Ovary (tissue), 9 donors: ENCODE measurements around the gene UBE2I. TPM values are rescaled to one million over a fixed set of nuclear protein-coding genes. Genes with fewer than 3 reads are reported as not detected.

Experiments
- DNase-seq, 5 donors: peaks; one replicate each; pipeline ENCODE4 v3.0.0-alpha.2; 2019 to 2020
- H3K27ac ChIP-seq, 2 donors: fragments of 200-600 bp; one replicate each; pipeline versions ENCODE4 v1.5.1 to v1.8.0; 2019 to 2022
- H3K27me3 ChIP-seq: fragments of 200-600 bp; one replicate; pipeline ENCODE4 v1.8.0; 2022
- H3K36me3 ChIP-seq: fragments of 200-600 bp; sonication (generic); one replicate; pipeline ENCODE4 v1.5.1; 2019
- H3K4me1 ChIP-seq: one replicate; pipeline ENCODE4 v1.8.1; 2013; ENCODE audit warnings: mild to moderate bottlenecking, moderate library complexity; ENCODE audit not compliant: insufficient read depth
- H3K4me3 ChIP-seq: fragments of 200-600 bp; sonication (generic); one replicate; pipeline ENCODE4 v1.5.1; 2017
- H3K9me3 ChIP-seq, 2 donors: fragments of 200-600 bp in 1 of 2; sonication (generic) in 1 of 2; one replicate each; pipeline versions ENCODE4 v1.5.1 to v1.8.1; 2013 to 2019; ENCODE audit warnings: mild to moderate bottlenecking in 1 of 2, moderate library complexity in 1 of 2
- EP300 ChIP-seq: sonication (generic); formaldehyde crosslinking; IDR thresholded peaks from one replicate; pipeline ENCODE4 v1.6.1; 2017; ENCODE audit warnings: antibody characterized with exemption
- POLR2A ChIP-seq: fragments of 450-650 bp; IDR thresholded peaks from one replicate; pipeline ENCODE4 v1.6.1; 2017; ENCODE audit warnings: antibody characterized with exemption, mild to moderate bottlenecking, moderate library complexity
- WGBS, 3 donors: extraction: QIAGEN DNeasy Blood & Tissue Kit in 1 of 3; methylation state at CpG; one replicate each; pipeline versions ENCODE4 v1.1.5 to v1.1.7; 2013 to 2017; 5-methylcytosine and 5-hydroxymethylcytosine counted together
- intact Hi-C, 4 donors: fragments of 100-400 bp; cut with DNase I; formaldehyde crosslinking; loops; one replicate each; pipeline versions ENCODE4 v1.11.0 to v1.15.1; 2022 to 2023
- polyA plus RNA-seq, 2 donors: library from polyadenylated mRNA; stranded (reverse); fragments of 200-250 nt in 1 of 2; fragments of 350-450 nt in 1 of 2; fragmentation: Illumina TruSeq in 1 of 2; extraction: RNeasy Lipid Tissue Mini Kit (QIAGEN cat#74804) in 1 of 2; gene quantifications; one replicate each; pipeline ENCODE4 v1.2.3, GENCODE V29; 2013 to 2014
- total RNA-seq, 7 donors: library from RNA; depleted of rRNA in 2 of 7; stranded (reverse); fragments of >200 nt in 2 of 7; fragmentation: NEBNext Ultra II Directional in 3 of 7; extraction: Animal tissue kit (Norgen Biotek cat#: 25700) in 3 of 7; gene quantifications; one replicate each; pipeline versions ENCODE4 v1.1.0 to v1.2.4, GENCODE V29; 2016 to 2023
- TF ChIP-seq, protein P1 (sequence below), 3 donors: fragments of 450-650 bp in 2 of 3; fragments of 200-600 bp in 1 of 3; IDR thresholded peaks; one replicate each; pipeline versions ENCODE4 v1.5.1 to v1.8.0; 2016 to 2022; ENCODE audit warnings: antibody characterized with exemption in 3 of 3, mild to moderate bottlenecking in 1 of 3
- donor health status: DM: no; HTN: no; CAD: no; lungs with moderate emphysema.
- donor health status: DM: no; HTN: no; CAD: no.
- donor health status: Bipolar disorder and iron deficiency.
- donor health status: DM: yes; HTN: yes; CAD: no.
- donor health status: DM: no; HTN: no; CAD: no.
- donor health status: DM: yes; HTN: yes; CAD: no.

The UBE2I gene
- total and polyA plus RNA-seq, 9 donors = 63.9 to 258 (median 145) TPM

DNA sequence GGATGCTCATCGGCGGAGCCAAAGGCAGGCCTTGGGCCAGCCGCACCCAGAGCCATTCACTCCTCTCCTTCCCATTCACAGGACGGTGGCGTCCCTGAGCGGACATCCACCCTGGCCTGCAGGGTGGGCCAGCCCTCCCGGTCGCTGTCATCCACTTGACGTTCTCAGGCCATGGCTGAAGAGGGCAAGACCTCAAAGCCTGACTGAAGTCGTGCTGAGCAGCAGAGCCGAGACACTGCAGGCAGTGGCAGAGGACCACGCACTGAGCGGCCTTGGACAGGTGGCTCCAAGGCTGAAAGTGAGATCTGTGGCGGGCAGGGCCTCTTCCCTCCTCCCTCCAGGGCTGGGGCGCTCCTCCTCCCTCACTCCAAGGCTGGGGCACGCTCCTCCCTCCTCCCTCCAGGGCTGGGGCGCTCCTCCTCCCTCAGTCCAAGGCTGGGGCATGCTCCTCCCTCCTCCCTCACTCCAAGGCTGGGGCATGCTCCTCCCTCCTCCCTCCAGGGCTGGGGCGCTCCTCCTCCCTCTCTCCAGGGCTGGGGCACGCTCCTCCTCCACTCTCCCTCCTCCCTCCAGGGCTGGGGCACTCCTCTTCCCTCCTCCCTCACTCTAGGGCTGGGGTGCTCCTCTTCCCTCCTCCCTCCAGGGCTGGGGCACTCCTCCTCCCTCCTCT is 66.4 kb downstream of the UBE2I start:
- no peak for DNase-seq
- no peak overlapping the region for H3K27ac ChIP-seq
- H3K4me1 ChIP-seq = peaks cover 5% of the 10 kb centered on the region
- WGBS, 3 donors = 77 to 82% (median 78%) methylated on average over 19 of the region's 19 CpGs
- H3K27me3 ChIP-seq = no peaks in the 10 kb centered on the region
- no peaks in the 10 kb centered on the region for H3K36me3 ChIP-seq
- H3K4me3 ChIP-seq = no peak overlapping the region
- no peaks in the 10 kb centered on the region for H3K9me3 ChIP-seq
- intact Hi-C loops = no loop called here
- no peak for TF ChIP-seq EP300
- no peak for TF ChIP-seq POLR2A
- TF ChIP-seq, protein P1, sequence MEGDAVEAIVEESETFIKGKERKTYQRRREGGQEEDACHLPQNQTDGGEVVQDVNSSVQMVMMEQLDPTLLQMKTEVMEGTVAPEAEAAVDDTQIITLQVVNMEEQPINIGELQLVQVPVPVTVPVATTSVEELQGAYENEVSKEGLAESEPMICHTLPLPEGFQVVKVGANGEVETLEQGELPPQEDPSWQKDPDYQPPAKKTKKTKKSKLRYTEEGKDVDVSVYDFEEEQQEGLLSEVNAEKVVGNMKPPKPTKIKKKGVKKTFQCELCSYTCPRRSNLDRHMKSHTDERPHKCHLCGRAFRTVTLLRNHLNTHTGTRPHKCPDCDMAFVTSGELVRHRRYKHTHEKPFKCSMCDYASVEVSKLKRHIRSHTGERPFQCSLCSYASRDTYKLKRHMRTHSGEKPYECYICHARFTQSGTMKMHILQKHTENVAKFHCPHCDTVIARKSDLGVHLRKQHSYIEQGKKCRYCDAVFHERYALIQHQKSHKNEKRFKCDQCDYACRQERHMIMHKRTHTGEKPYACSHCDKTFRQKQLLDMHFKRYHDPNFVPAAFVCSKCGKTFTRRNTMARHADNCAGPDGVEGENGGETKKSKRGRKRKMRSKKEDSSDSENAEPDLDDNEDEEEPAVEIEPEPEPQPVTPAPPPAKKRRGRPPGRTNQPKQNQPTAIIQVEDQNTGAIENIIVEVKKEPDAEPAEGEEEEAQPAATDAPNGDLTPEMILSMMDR (IDR thresholded peaks at IDR 0.05) = no peak

Other genes with a start within 250 kb of the UBE2I start
- not detected for gene SSTR5, start 236.9 kb upstream of the UBE2I start, total RNA-seq
- not detected for gene SSTR5, start 236.9 kb upstream of the UBE2I start, polyA plus RNA-seq
- gene C1QTNF8, start 213.4 kb upstream of the UBE2I start, total RNA-seq = under 1 TPM in 1 of 7 donors, not detected in 6; 0.80 TPM
- not detected for gene C1QTNF8, start 213.4 kb upstream of the UBE2I start, polyA plus RNA-seq
- gene CACNA1H, start 156.5 kb upstream of the UBE2I start, total RNA-seq = 100 to 1,000 TPM in 5 of 7 donors, 10 to 100 TPM in 2; 36.5 to 217 (median 120) TPM
- 10 to 100 TPM in 1 of 2 donors, 1 to 10 TPM in 1; 7.3 to 80.4 TPM for gene CACNA1H, start 156.5 kb upstream of the UBE2I start, polyA plus RNA-seq
- 1 to 10 TPM in 1 of 7 donors, under 1 TPM in 1, not detected in 5; 0.22 to 1.3 TPM for gene TPSG1, start 84.4 kb upstream of the UBE2I start, total RNA-seq
- gene TPSG1, start 84.4 kb upstream of the UBE2I start, polyA plus RNA-seq = under 1 TPM in 1 of 2 donors, not detected in 1; 0.08 TPM
- gene TPSB2, start 79.5 kb upstream of the UBE2I start, total RNA-seq = 1 to 10 TPM in 4 of 7 donors, not detected in 3; 1.4 to 7.4 (median 4.4) TPM
- gene TPSB2, start 79.5 kb upstream of the UBE2I start, polyA plus RNA-seq = 10 to 100 TPM in 1 of 2 donors, 1 to 10 TPM in 1; 1.0 to 17.3 TPM
- 10 to 100 TPM in 1 of 7 donors, 1 to 10 TPM in 3, under 1 TPM in 1, not detected in 2; 0.83 to 12.5 (median 8.3) TPM for gene TPSAB1, start 68.9 kb upstream of the UBE2I start, total RNA-seq
- gene TPSAB1, start 68.9 kb upstream of the UBE2I start, polyA plus RNA-seq = 10 to 100 TPM in 1 of 2 donors, 1 to 10 TPM in 1; 3.1 to 16.2 TPM
- gene TPSD1, start 53.6 kb upstream of the UBE2I start, total RNA-seq = under 1 TPM in 3 of 7 donors, not detected in 4; 0.23 to 0.69 (median 0.65) TPM
- under 1 TPM in 1 of 2 donors, not detected in 1; 0.56 TPM for gene TPSD1, start 53.6 kb upstream of the UBE2I start, polyA plus RNA-seq
- gene BAIAP3, start 24.0 kb downstream of the UBE2I start, total RNA-seq = 10 to 100 TPM in 1 of 7 donors, 1 to 10 TPM in 5, under 1 TPM in 1; 0.25 to 26.1 (median 2.6) TPM
- gene BAIAP3, start 24.0 kb downstream of the UBE2I start, polyA plus RNA-seq = under 1 TPM; 0.25 to 0.63 TPM
- gene TSR3, start 42.2 kb downstream of the UBE2I start, total RNA-seq = 10 to 100 TPM; 28.6 to 74.6 (median 41.5) TPM
- gene TSR3, start 42.2 kb downstream of the UBE2I start, polyA plus RNA-seq = 10 to 100 TPM in 1 of 2 donors, 1 to 10 TPM in 1; 6.3 to 40.7 TPM
- gene GNPTG, start 42.3 kb downstream of the UBE2I start, total RNA-seq = 10 to 100 TPM; 47.8 to 68.1 (median 55.4) TPM
- 10 to 100 TPM; 26.0 to 67.8 TPM for gene GNPTG, start 42.3 kb downstream of the UBE2I start, polyA plus RNA-seq
- gene UNKL, start 105.1 kb downstream of the UBE2I start, total RNA-seq = 10 to 100 TPM; 13.3 to 39.8 (median 32.5) TPM
- gene UNKL, start 105.1 kb downstream of the UBE2I start, polyA plus RNA-seq = 10 to 100 TPM in 1 of 2 donors, 1 to 10 TPM in 1; 7.0 to 44.8 TPM
- 10 to 100 TPM; 10.1 to 18.6 (median 15.8) TPM for gene UQCC4, start 111.1 kb downstream of the UBE2I start, total RNA-seq
- gene UQCC4, start 111.1 kb downstream of the UBE2I start, polyA plus RNA-seq = 10 to 100 TPM in 1 of 2 donors, 1 to 10 TPM in 1; 4.0 to 17.5 TPM
- gene PERCC1, start 121.4 kb downstream of the UBE2I start, total RNA-seq = under 1 TPM in 1 of 7 donors, not detected in 6; 0.62 TPM
- gene PERCC1, start 121.4 kb downstream of the UBE2I start, polyA plus RNA-seq = under 1 TPM in 1 of 2 donors, not detected in 1; 0.08 TPM
- 1 to 10 TPM; 1.3 to 3.5 (median 2.0) TPM for gene CCDC154, start 134.9 kb downstream of the UBE2I start, total RNA-seq
- gene CCDC154, start 134.9 kb downstream of the UBE2I start, polyA plus RNA-seq = 1 to 10 TPM in 1 of 2 donors, not detected in 1; 1.1 TPM
- gene CLCN7, start 165.4 kb downstream of the UBE2I start, total RNA-seq = 10 to 100 TPM; 28.4 to 70.9 (median 62.8) TPM
- 10 to 100 TPM; 16.3 to 31.0 TPM for gene CLCN7, start 165.4 kb downstream of the UBE2I start, polyA plus RNA-seq
- under 1 TPM in 2 of 7 donors, not detected in 5; 0.15 to 0.40 TPM for gene PTX4, start 179.3 kb downstream of the UBE2I start, total RNA-seq
- under 1 TPM in 1 of 2 donors, not detected in 1; 0.05 TPM for gene PTX4, start 179.3 kb downstream of the UBE2I start, polyA plus RNA-seq
- gene TELO2, start 183.7 kb downstream of the UBE2I start, total RNA-seq = 10 to 100 TPM in 6 of 7 donors, 1 to 10 TPM in 1; 9.9 to 36.8 (median 32.8) TPM
- gene TELO2, start 183.7 kb downstream of the UBE2I start, polyA plus RNA-seq = 10 to 100 TPM in 1 of 2 donors, under 1 TPM in 1; 0.27 to 31.7 TPM
- 10 to 100 TPM in 6 of 7 donors, 1 to 10 TPM in 1; 9.2 to 23.7 (median 13.8) TPM for gene TMEM204, start 224.0 kb downstream of the UBE2I start, total RNA-seq
- 10 to 100 TPM in 1 of 2 donors, 1 to 10 TPM in 1; 6.5 to 35.5 TPM for gene TMEM204, start 224.0 kb downstream of the UBE2I start, polyA plus RNA-seq